Measurements from ENCODE around the gene KDM4C.

- no peak for TF ChIP-seq EZH2 (IDR thresholded peaks at IDR 0.05; ENCODE audit: insufficient read depth, poor library complexity, severe bottlenecking)
- no peak for TF ChIP-seq EZH2phosphoT487 (IDR thresholded peaks at IDR 0.05; ENCODE audit: insufficient read depth, low read depth)
These were observed 5.5 kb downstream of the KDM4C start for GRCh38 chr9:6763244-6763643.
